22Rv1 (cell line): Measurements from ENCODE around the gene RREB1.

Experiments used
- CTCF ChIP-seq: fragments of 450-650 bp; IDR thresholded peaks from 2 replicates; pipeline ENCODE4 v1.5.1; 2017; ENCODE audit warnings: mild to moderate bottlenecking
- ZFX ChIP-seq: fragments of 450-650 bp; IDR thresholded peaks from 2 replicates; pipeline ENCODE4 v1.6.1; 2017; ENCODE audit warnings: antibody characterized with exemption, borderline replicate concordance

- TF ChIP-seq CTCF (no peak), ZFX (no peak)
Observed at GRCh38 chr6:7159790-7160525, 52.2 kb downstream of the RREB1 start.
